Duodenal mucosa (tissue), 2 donors: ENCODE data around the gene C2orf72.

Experiments
- H3K27ac ChIP-seq: one replicate; pipeline ENCODE4 v1.7.0; 2013; ENCODE audit warnings: low read depth, low read length
- H3K27me3 ChIP-seq, 2 donors: one replicate each; pipeline ENCODE4 v1.7.0; 2013; ENCODE audit warnings: low read length in 2 of 2, control low read depth in 1 of 2; ENCODE audit not compliant: insufficient read depth in 2 of 2, control insufficient read depth in 1 of 2
- H3K36me3 ChIP-seq, 2 donors: one replicate each; pipeline ENCODE4 v1.7.0; 2013; ENCODE audit warnings: low read length in 2 of 2, control low read depth in 1 of 2; ENCODE audit not compliant: insufficient read depth in 2 of 2, control insufficient read depth in 1 of 2
- H3K4me1 ChIP-seq, 2 donors: one replicate each; pipeline ENCODE4 v1.7.0; 2013; ENCODE audit warnings: low read length in 2 of 2, control low read depth in 1 of 2; ENCODE audit not compliant: insufficient read depth in 2 of 2, control insufficient read depth in 1 of 2
- H3K4me3 ChIP-seq, 2 donors: one replicate each; pipeline ENCODE4 v1.7.0; 2013; ENCODE audit warnings: low read length in 2 of 2, low read depth in 1 of 2
- H3K9ac ChIP-seq, 2 donors: one replicate each; pipeline ENCODE4 v1.7.0; 2013; ENCODE audit warnings: low read length in 2 of 2, low read depth in 1 of 2
- H3K9me3 ChIP-seq, 2 donors: one replicate each; pipeline ENCODE4 v1.7.0; 2013; ENCODE audit warnings: low read length in 2 of 2, control low read depth in 1 of 2; ENCODE audit not compliant: control insufficient read depth in 1 of 2

Gene C2orf72

GRCh38 chr2:231037202-231037730 is at the start of gene C2orf72:
C2orf72 (plus strand) TSS chr2:231037523; CDS start chr2:231037566, 43 bp downstream.
- Histone ChIP-seq H3K4me3 (peak within 1 kb of the TSS; percentile 68), H3K27ac (no peak within 1 kb of the TSS), H3K9me3 (no peaks in the 10 kb centered on the region), H3K9ac (peak within 1 kb of the TSS in 1 of 2 donors; percentile 48), H3K4me1 (peaks cover 23 to 27% of the 10 kb centered on the region in 2 donors), H3K27me3 (peaks cover 13 to 16% of the 10 kb centered on the region in 2 donors), H3K36me3 (peaks cover 6 to 10% of the 10 kb centered on the region in 2 donors)

GRCh38 chr2:230989731-230990130 is 47.6 kb upstream of the C2orf72 start:
- H3K4me3 ChIP-seq, result no peak overlapping the region
- H3K27ac ChIP-seq, result no peak overlapping the region
- H3K27me3 ChIP-seq, result no peaks in the 10 kb centered on the region
- no peaks in the 10 kb centered on the region for H3K9me3 ChIP-seq
- peaks cover 4 to 10% of the 10 kb centered on the region in 2 donors for H3K4me1 ChIP-seq
- no peak overlapping the region for H3K9ac ChIP-seq
- H3K36me3 ChIP-seq, result no peaks in the 10 kb centered on the region

GRCh38 chr2:230990131-230990898 is 47.0 kb upstream of the C2orf72 start:
- H3K4me1 ChIP-seq, result peaks cover 4 to 10% of the 10 kb centered on the region in 2 donors
- H3K9me3 ChIP-seq, result no peaks in the 10 kb centered on the region
- no peaks in the 10 kb centered on the region for H3K36me3 ChIP-seq
- no peaks in the 10 kb centered on the region for H3K27me3 ChIP-seq
- no peak overlapping the region for H3K27ac ChIP-seq
- no peak overlapping the region for H3K9ac ChIP-seq
- H3K4me3 ChIP-seq, result no peak overlapping the region

GRCh38 chr2:230990899-230991150 is 46.5 kb upstream of the C2orf72 start:
- H3K27me3 ChIP-seq, result no peaks in the 10 kb centered on the region
- no peak overlapping the region for H3K27ac ChIP-seq
- peaks cover 4 to 10% of the 10 kb centered on the region in 2 donors for H3K4me1 ChIP-seq
- no peaks in the 10 kb centered on the region for H3K9me3 ChIP-seq
- H3K4me3 ChIP-seq, result no peak overlapping the region
- H3K36me3 ChIP-seq, result no peaks in the 10 kb centered on the region
- no peak overlapping the region for H3K9ac ChIP-seq

GRCh38 chr2:230991598-230991997 is 45.7 kb upstream of the C2orf72 start:
- no peak overlapping the region for H3K9ac ChIP-seq
- H3K4me1 ChIP-seq, result peaks cover 4 to 8% of the 10 kb centered on the region in 2 donors
- no peaks in the 10 kb centered on the region for H3K27me3 ChIP-seq
- H3K36me3 ChIP-seq, result no peaks in the 10 kb centered on the region
- H3K9me3 ChIP-seq, result no peaks in the 10 kb centered on the region
- H3K27ac ChIP-seq, result no peak overlapping the region
- no peak overlapping the region for H3K4me3 ChIP-seq

GRCh38 chr2:230995821-230996220 is 41.5 kb upstream of the C2orf72 start, which contains the start of gene SPATA3:
SPATA3 (plus strand) TSS chr2:230996121; CDS start chr2:230996234, 113 bp downstream.
- no peaks in the 10 kb centered on the region for H3K4me1 ChIP-seq
- no peaks in the 10 kb centered on the region for H3K9me3 ChIP-seq
- no peaks in the 10 kb centered on the region for H3K36me3 ChIP-seq
- H3K27me3 ChIP-seq, result peaks cover 0 to 13% of the 10 kb centered on the region in 2 donors
- H3K9ac ChIP-seq, result no peak within 1 kb of the TSS
- H3K27ac ChIP-seq, result no peak within 1 kb of the TSS
- no peak within 1 kb of the TSS for H3K4me3 ChIP-seq

GRCh38 chr2:230996661-230997060 is 40.7 kb upstream of the C2orf72 start:
- Histone ChIP-seq H3K4me1 (no peaks in the 10 kb centered on the region), H3K9ac (no peak overlapping the region), H3K4me3 (no peak overlapping the region), H3K36me3 (no peaks in the 10 kb centered on the region), H3K9me3 (no peaks in the 10 kb centered on the region), H3K27ac (no peak overlapping the region), H3K27me3 (peaks cover 0 to 17% of the 10 kb centered on the region in 2 donors)

GRCh38 chr2:230998882-230999281 is 38.4 kb upstream of the C2orf72 start:
- H3K27me3 ChIP-seq, result peaks cover 0 to 17% of the 10 kb centered on the region in 2 donors
- no peak overlapping the region for H3K27ac ChIP-seq

GRCh38 chr2:230999477-230999876 is 37.8 kb upstream of the C2orf72 start:
- Histone ChIP-seq H3K4me3 (no peak overlapping the region), H3K36me3 (no peaks in the 10 kb centered on the region), H3K27ac (no peak overlapping the region), H3K4me1 (no peaks in the 10 kb centered on the region), H3K9me3 (no peaks in the 10 kb centered on the region), H3K9ac (no peak overlapping the region), H3K27me3 (peaks cover 0 to 17% of the 10 kb centered on the region in 2 donors)

More at GRCh38 chr2:230998882-230999281, 38.4 kb upstream of the C2orf72 start:
- no peak overlapping the region for H3K9ac ChIP-seq
- H3K36me3 ChIP-seq, result no peaks in the 10 kb centered on the region
- H3K4me1 ChIP-seq, result no peaks in the 10 kb centered on the region
- no peaks in the 10 kb centered on the region for H3K9me3 ChIP-seq
- no peak overlapping the region for H3K4me3 ChIP-seq

- Histone ChIP-seq H3K27ac (no peak overlapping the region), H3K9ac (no peak overlapping the region), H3K4me1 (no peaks in the 10 kb centered on the region), H3K9me3 (no peaks in the 10 kb centered on the region), H3K27me3 (peaks cover 0 to 17% of the 10 kb centered on the region in 2 donors), H3K4me3 (no peak overlapping the region), H3K36me3 (no peaks in the 10 kb centered on the region)
Measured at GRCh38 chr2:231000211-231000904, 37.0 kb upstream of the C2orf72 start.
